MCF 10A (cell line): ENCODE results near the gene CD96. TPM values are rescaled to one million over a fixed set of nuclear protein-coding genes. Genes with fewer than 3 reads are reported as not detected.

Source experiments
- BruUV-seq: library from RNA; stranded (reverse); fragments of 400-500 nt; replicated peaks from 2 replicates; lab custom pipeline; 2021; lab: Mats Ljungman, UMichigan
- CTCF ChIA-PET: fragments of 300-600 bp; sonication (Branson Sonifier 250); formaldehyde crosslinking; extraction: SDS; loops from one replicate; lab custom pipeline; 2021; ENCODE audit warnings: antibody characterized with exemption, inconsistent platforms; lab: Yijun Ruan, JAX
- POLR2A ChIA-PET: fragments of 300-600, 350-650 bp; sonication (Branson Sonifier 250); formaldehyde crosslinking; extraction: SDS; loops from one replicate; lab custom pipeline; 2020; ENCODE audit warnings: antibody characterized with exemption, inconsistent platforms; lab: Yijun Ruan, JAX
- DNase-seq: peaks from one replicate; pipeline ENCODE4 v3.0.0-alpha.2; 2018; ENCODE audit not compliant: unreplicated experiment
- H3K27ac Mint-ChIP-seq: one replicate; pipeline ENCODE4 v1.8.0; 2022; ENCODE audit warnings: mild to moderate bottlenecking, low read depth, mixed read lengths; ENCODE audit not compliant: unreplicated experiment
- H3K27me3 Mint-ChIP-seq: one replicate; pipeline ENCODE4 v1.8.0; 2022; ENCODE audit warnings: mixed read lengths; ENCODE audit not compliant: insufficient read depth, unreplicated experiment
- H3K36me3 Mint-ChIP-seq: one replicate; pipeline ENCODE4 v1.8.0; 2022; ENCODE audit warnings: mild to moderate bottlenecking, moderate library complexity, mixed read lengths; ENCODE audit not compliant: insufficient read depth, unreplicated experiment
- H3K4me1 Mint-ChIP-seq: one replicate; pipeline ENCODE4 v1.8.0; 2022; ENCODE audit warnings: mixed read lengths; ENCODE audit not compliant: insufficient read depth, unreplicated experiment
- H3K4me3 Mint-ChIP-seq: one replicate; pipeline ENCODE4 v1.8.0; 2022; ENCODE audit warnings: mild to moderate bottlenecking, moderate library complexity, mixed read lengths; ENCODE audit not compliant: unreplicated experiment
- H3K9me3 Mint-ChIP-seq: one replicate; pipeline ENCODE4 v1.8.0; 2022; ENCODE audit warnings: mixed read lengths; ENCODE audit not compliant: unreplicated experiment
- CTCF ChIP-seq: fragments of 200-600 bp; IDR thresholded peaks from one replicate; pipeline ENCODE4 v1.8.0; 2022; ENCODE audit warnings: antibody characterized with exemption, mild to moderate bottlenecking; ENCODE audit not compliant: unreplicated experiment
- intact Hi-C: fragments of 100-400 bp; cut with micrococcal nuclease; formaldehyde crosslinking; loops from 2 replicates; pipeline ENCODE4 v1.14.1; 2022
- total RNA-seq: library from RNA; stranded (reverse); gene quantifications from 2 replicates; pipeline ENCODE4 v1.2.3, GENCODE V29; 2022

Gene CD96
- total RNA-seq, 1 experiment from 2014 or later: 0.09 TPM

GRCh38 chr3:111578867-111579266 is 36.9 kb downstream of the CD96 start:
- H3K27ac Mint-ChIP-seq: no peak overlapping the region
- BruUV-seq: no TSS peak
- no peak for TF ChIP-seq CTCF
- ChIA-PET CTCF (interaction anchor here (0.6 to 5.7 kb wide), 34 partner anchors 9 to 468 kb away, joined by 3 to 193 read pairs (median 6); partner anchors contain the start of gene ZBED2), POLR2A (interaction anchor here (0.6 to 2.9 kb wide), 13 partner anchors 10 to 281 kb away, joined by 3 to 16 read pairs (median 4); partner anchors contain the start of gene ZBED2)
- DNase-seq: no peak
- no peaks in the 10 kb centered on the region for H3K27me3 Mint-ChIP-seq
- intact Hi-C loops: loop anchor here (1.0 to 5.0 kb wide), 7 partner anchors 37 to 388 kb away; no protein-coding TSS in a partner anchor
- H3K4me1 Mint-ChIP-seq: peaks cover 32% of the 10 kb centered on the region
- H3K4me3 Mint-ChIP-seq: no peak overlapping the region
- no peaks in the 10 kb centered on the region for H3K36me3 Mint-ChIP-seq
- no peaks in the 10 kb centered on the region for H3K9me3 Mint-ChIP-seq

GRCh38 chr3:111579495-111579894 is 37.5 kb downstream of the CD96 start:
- H3K4me3 Mint-ChIP-seq: no peak overlapping the region

GRCh38 chr3:111581403-111582119 is 39.6 kb downstream of the CD96 start:
- CTCF ChIA-PET: interaction anchor here (0.6 to 5.7 kb wide), 5 partner anchors 29 to 110 kb away, joined by 3 to 45 read pairs (median 6); no protein-coding TSS in a partner anchor
- no peaks in the 10 kb centered on the region for H3K27me3 Mint-ChIP-seq
- peaks cover 6% of the 10 kb centered on the region for H3K36me3 Mint-ChIP-seq
- intact Hi-C loops: no loop called here
- POLR2A ChIA-PET: interaction anchor here (1.0 to 1.5 kb wide), 2 partner anchors 29 to 279 kb away, joined by 4 read pairs; no protein-coding TSS in a partner anchor
- TF ChIP-seq CTCF: no peak
- peaks cover 2% of the 10 kb centered on the region for H3K9me3 Mint-ChIP-seq
- no peak overlapping the region for H3K4me3 Mint-ChIP-seq
- no peak for DNase-seq
- H3K4me1 Mint-ChIP-seq: peaks cover 48% of the 10 kb centered on the region
- no peak overlapping the region for H3K27ac Mint-ChIP-seq
- no TSS peak for BruUV-seq

More at GRCh38 chr3:111579495-111579894, 37.5 kb downstream of the CD96 start:
- no TSS peak for BruUV-seq
- no peak for TF ChIP-seq CTCF
- intact Hi-C loops: loop anchor here (5.0 kb wide), 3 partner anchors 223 to 388 kb away; no protein-coding TSS in a partner anchor
- H3K4me1 Mint-ChIP-seq: peaks cover 39% of the 10 kb centered on the region
- H3K9me3 Mint-ChIP-seq: no peaks in the 10 kb centered on the region
- ChIA-PET POLR2A (interaction anchor here (1.5 to 2.9 kb wide), 3 partner anchors 10 to 145 kb away, joined by 5 to 16 read pairs (median 12); partner anchors contain the start of gene ZBED2), CTCF (interaction anchor here (1.4 to 5.7 kb wide), 7 partner anchors 11 to 137 kb away, joined by 4 to 193 read pairs (median 36); no protein-coding TSS in a partner anchor)
- DNase-seq: no peak
- no peak overlapping the region for H3K27ac Mint-ChIP-seq
- no peaks in the 10 kb centered on the region for H3K27me3 Mint-ChIP-seq
- H3K36me3 Mint-ChIP-seq: peaks cover under 1% of the 10 kb centered on the region

- H3K36me3 Mint-ChIP-seq: peaks cover 6% of the 10 kb centered on the region
- no peak overlapping the region for H3K4me3 Mint-ChIP-seq
- no TSS peak for BruUV-seq
- H3K4me1 Mint-ChIP-seq: peaks cover 53% of the 10 kb centered on the region
- peak; percentile 56 for DNase-seq
- CTCF ChIA-PET: interaction anchor here (1.8 to 5.7 kb wide), 2 partner anchors 35 to 109 kb away, joined by 7 to 45 read pairs; no protein-coding TSS in a partner anchor
- intact Hi-C loops: no loop called here
- POLR2A ChIA-PET: interaction anchor here (1.0 kb wide), 1 partner anchor 279 kb away, joined by 4 read pairs; no protein-coding TSS in a partner anchor
- H3K27me3 Mint-ChIP-seq: no peaks in the 10 kb centered on the region
- H3K27ac Mint-ChIP-seq: no peak overlapping the region
- TF ChIP-seq CTCF: no peak
- H3K9me3 Mint-ChIP-seq: peaks cover 7% of the 10 kb centered on the region
Observed at GRCh38 chr3:111582120-111582474, 40.1 kb downstream of the CD96 start.
